H1 (cell line): Measurements from ENCODE around the gene SOCS7. TPM values are rescaled to one million over a fixed set of nuclear protein-coding genes. Genes with fewer than 3 reads are reported as not detected.

ENCODE experiments used
- CTCF ChIA-PET: fragments of 300-600 bp; sonication (Branson Sonifier 250); formaldehyde crosslinking; loops from one replicate; lab custom pipeline; 2021; ENCODE audit not compliant: partially characterized antibody; lab: Charles Lee
- POLR2A ChIA-PET: fragments of 300-600 bp; sonication (Branson Sonifier 250); formaldehyde crosslinking; loops from one replicate; lab custom pipeline; 2021; ENCODE audit warnings: inconsistent platforms; ENCODE audit not compliant: partially characterized antibody; lab: Charles Lee
- DNase-seq, 2 experiments: peaks; one replicate each; pipeline versions ENCODE4 v3.0.0 to v3.0.0-alpha.2; 2010 to 2022; ENCODE audit warnings: low spot score in 2 of 2, low read depth in 1 of 2, mixed read lengths in 1 of 2
- FAIRE-seq: peaks from 2 replicates; lab custom pipeline; 2011; peaks lifted over from hg19 to GRCh38; lab: Jason Lieb, UNC
- H2AFZ ChIP-seq: 2 replicates; pipeline ENCODE4 v1.8.1; 2012; ENCODE audit warnings: low read length, inconsistent platforms
- H2AK5ac ChIP-seq: 2 replicates; pipeline ENCODE4 v1.6.1; 2013; ENCODE audit warnings: low read depth, low read length
- H2BK120ac ChIP-seq: replicated peaks from 2 replicates; pipeline ENCODE3; 2013; ENCODE audit warnings: low read depth, low read length, inconsistent platforms
- H2BK12ac ChIP-seq: 2 replicates; pipeline ENCODE4 v1.6.1; 2013; ENCODE audit warnings: low read depth, low read length
- H2BK15ac ChIP-seq: 2 replicates; pipeline ENCODE4 v1.6.1; 2013; ENCODE audit warnings: low read length
- H2BK20ac ChIP-seq: 2 replicates; pipeline ENCODE4 v1.6.1; 2013; ENCODE audit warnings: low read length
- H2BK5ac ChIP-seq: 2 replicates; pipeline ENCODE4 v1.6.1; 2013; ENCODE audit warnings: low read depth, low read length
- H3K14ac ChIP-seq: 2 replicates; pipeline ENCODE4 v1.6.1; 2013; ENCODE audit warnings: inconsistent platforms; ENCODE audit not compliant: insufficient read length
- H3K18ac ChIP-seq: 2 replicates; pipeline ENCODE4 v1.6.1; 2013; ENCODE audit warnings: low read length; ENCODE audit errors: extremely low read depth
- H3K23ac ChIP-seq: 2 replicates; pipeline ENCODE4 v1.6.1; 2013; ENCODE audit warnings: inconsistent platforms; ENCODE audit not compliant: insufficient read length
- H3K23me2 ChIP-seq: 2 replicates; pipeline ENCODE4 v1.6.1; 2013; ENCODE audit warnings: low read depth, low read length
- H3K27ac ChIP-seq: 2 replicates; pipeline ENCODE4 v1.6.1; 2011; ENCODE audit warnings: low read depth, low read length, inconsistent platforms
- H3K27me3 ChIP-seq, 4 experiments: replicated peaks in 1 of 4; 1 replicate in 1 of 4; 2 replicates in 3 of 4; pipeline versions ENCODE4 v1.6.1 to v1.8.1; 2011 to 2013; ENCODE audit warnings: low read length in 3 of 4, mild to moderate bottlenecking in 3 of 4, inconsistent platforms in 2 of 4, mixed read lengths in 2 of 4, moderate library complexity in 1 of 4; ENCODE audit not compliant: control insufficient read depth in 3 of 4, insufficient read depth in 3 of 4; ENCODE audit errors: extremely low read depth in 1 of 4
- H3K36me3 ChIP-seq, 4 experiments: 2 replicates each; pipeline versions ENCODE4 v1.6.1 to v1.8.1; 2011 to 2013; ENCODE audit warnings: mild to moderate bottlenecking in 4 of 4, low read length in 3 of 4, moderate library complexity in 2 of 4, control low read depth in 1 of 4, inconsistent platforms in 1 of 4; ENCODE audit not compliant: insufficient read depth in 4 of 4, control insufficient read depth in 2 of 4
- H3K4ac ChIP-seq: replicated peaks from 2 replicates; pipeline ENCODE3; 2013; ENCODE audit warnings: low read length, low read depth, mixed read lengths, inconsistent platforms; ENCODE audit not compliant: insufficient read length
- H3K4me1 ChIP-seq, 4 experiments: replicated peaks in 1 of 4; 1 replicate in 1 of 4; 2 replicates in 3 of 4; pipeline versions ENCODE4 v1.6.1 to v1.8.1; 2011 to 2013; ENCODE audit warnings: low read length in 3 of 4, inconsistent platforms in 2 of 4, mixed read lengths in 1 of 4; ENCODE audit not compliant: insufficient read depth in 4 of 4, control insufficient read depth in 3 of 4
- H3K4me2 ChIP-seq, 2 experiments: 2 replicates each; pipeline versions ENCODE4 v1.6.1 to v1.8.1; 2011 to 2013; ENCODE audit warnings: low read depth in 2 of 2, low read length in 2 of 2, control low read depth in 1 of 2, inconsistent platforms in 1 of 2, mild to moderate bottlenecking in 1 of 2; ENCODE audit not compliant: insufficient read depth in 1 of 2
- H3K4me3 ChIP-seq, 4 experiments: fragments of 200-600, 300-600 bp in 1 of 4; sonication (generic), shearing (Covaris generic), sonication (Bioruptor Twin) in 1 of 4; 2 replicates each; pipeline versions ENCODE4 v1.5.1 to v1.8.1; 2011 to 2016; ENCODE audit warnings: low read length in 4 of 4, low read depth in 3 of 4, control low read depth in 2 of 4, inconsistent platforms in 2 of 4, mild to moderate bottlenecking in 2 of 4, mixed read lengths in 1 of 4, moderate library complexity in 1 of 4; ENCODE audit not compliant: insufficient read depth in 2 of 4; ENCODE audit errors: extremely low read depth in 1 of 4
- H3K56ac ChIP-seq: replicated peaks from 2 replicates; pipeline ENCODE3; 2013; ENCODE audit warnings: low read depth, mild to moderate bottlenecking, mixed read lengths, low read length, inconsistent platforms; ENCODE audit not compliant: insufficient read length
- H3K79me1 ChIP-seq: 2 replicates; pipeline ENCODE4 v1.6.1; 2013; ENCODE audit warnings: low read depth, low read length, control low read depth
- H3K79me2 ChIP-seq, 2 experiments: 2 replicates each; pipeline versions ENCODE4 v1.6.1 to v1.8.1; 2012 to 2013; ENCODE audit warnings: low read length in 2 of 2, mild to moderate bottlenecking in 2 of 2, inconsistent platforms in 1 of 2; ENCODE audit not compliant: insufficient read depth in 2 of 2, control insufficient read depth in 1 of 2
- H3K9ac ChIP-seq, 4 experiments: replicated peaks in 1 of 4; 1 replicate in 1 of 4; 2 replicates in 3 of 4; pipeline versions ENCODE4 v1.6.1 to v1.8.1; 2011 to 2013; ENCODE audit warnings: low read depth in 3 of 4, low read length in 3 of 4, control low read depth in 2 of 4, mild to moderate bottlenecking in 2 of 4, moderate library complexity in 2 of 4, inconsistent platforms in 1 of 4; ENCODE audit errors: extremely low read depth in 1 of 4
- H3K9me3 ChIP-seq, 2 experiments: 2 replicates each; pipeline versions ENCODE4 v1.6.1 to v1.8.1; 2012 to 2013; ENCODE audit warnings: mild to moderate bottlenecking in 2 of 2, moderate library complexity in 2 of 2, control low read depth in 1 of 2, inconsistent platforms in 1 of 2, low read depth in 1 of 2, low read length in 1 of 2, mixed read lengths in 1 of 2; ENCODE audit not compliant: insufficient read depth in 2 of 2
- H4K20me1 ChIP-seq, 2 experiments: replicated peaks in 1 of 2; 2 replicates each; pipeline versions ENCODE3 to v1.8.1; 2011 to 2013; ENCODE audit warnings: inconsistent platforms in 2 of 2, low read length in 2 of 2, mild to moderate bottlenecking in 1 of 2; ENCODE audit not compliant: insufficient read depth in 2 of 2, control insufficient read depth in 1 of 2
- H4K5ac ChIP-seq: 2 replicates; pipeline ENCODE4 v1.6.1; 2013; ENCODE audit warnings: low read length, low read depth, mixed read lengths, inconsistent platforms; ENCODE audit not compliant: insufficient read length
- H4K8ac ChIP-seq: 2 replicates; pipeline ENCODE4 v1.8.0; 2013; ENCODE audit warnings: mild to moderate bottlenecking, moderate library complexity, low read length, inconsistent platforms; ENCODE audit not compliant: insufficient read depth; ENCODE audit errors: extremely low read depth
- H4K91ac ChIP-seq: replicated peaks from 2 replicates; pipeline ENCODE3; 2013; ENCODE audit warnings: low read length, mixed read lengths, inconsistent platforms; ENCODE audit not compliant: insufficient read length
- POU5F1 ChIP-seq: IDR thresholded peaks from 2 replicates; pipeline ENCODE4 v1.6.1; 2011; ENCODE audit warnings: low read depth, mild to moderate bottlenecking, low read length, moderate library complexity
- SP1 ChIP-seq: IDR thresholded peaks from 2 replicates; pipeline ENCODE4 v1.6.1; 2011; ENCODE audit warnings: low read depth, low read length
- WGBS, 2 experiments: shearing (Covaris generic) in 1 of 2; methylation state at CpG; one replicate each; pipeline versions ENCODE4 v1.1.6 to v1.1.7; 2013 to 2015; ENCODE audit warnings: low lambda C conversion rate in 2 of 2, mixed read lengths in 2 of 2, inconsistent platforms in 1 of 2, low coverage in 1 of 2, missing lambda C conversion rate in 1 of 2; ENCODE audit not compliant: insufficient replicate concordance in 2 of 2, insufficient coverage in 1 of 2, insufficient read length in 1 of 2; ENCODE audit errors: extremely low coverage in 1 of 2, missing lambda C conversion rate in 1 of 2; 5-methylcytosine and 5-hydroxymethylcytosine counted together
- polyA plus RNA-seq, 7 experiments: library from polyadenylated mRNA; depleted of rRNA in 3 of 7; stranded (reverse) in 5 of 7; unstranded in 2 of 7; fragments of >200 nt in 5 of 7; fragments of 200-250 nt in 2 of 7; gene quantifications; 1 replicate in 5 of 7; 2 replicates in 1 of 7; 4 replicates in 1 of 7; pipeline versions ENCODE4 v1.2.1 to v1.2.3, GENCODE V29; 2011 to 2013; ENCODE audit warnings: missing spikeins in 2 of 7, mixed read lengths in 2 of 7
- total RNA-seq: library from RNA; stranded (reverse); fragmentation: NEBNext Ultra II Directional; extraction: Animal tissue kit (Norgen Biotek cat#: 25700); gene quantifications from 2 replicates; pipeline ENCODE4 v1.2.1, GENCODE V29; 2021

Gene SOCS7
- total and polyA plus RNA-seq, 2 of the 8 experiments (the other 6 are each of a cell fraction or from before 2014, with no cell fraction given) = 13.5 to 26.9 TPM

DNA sequence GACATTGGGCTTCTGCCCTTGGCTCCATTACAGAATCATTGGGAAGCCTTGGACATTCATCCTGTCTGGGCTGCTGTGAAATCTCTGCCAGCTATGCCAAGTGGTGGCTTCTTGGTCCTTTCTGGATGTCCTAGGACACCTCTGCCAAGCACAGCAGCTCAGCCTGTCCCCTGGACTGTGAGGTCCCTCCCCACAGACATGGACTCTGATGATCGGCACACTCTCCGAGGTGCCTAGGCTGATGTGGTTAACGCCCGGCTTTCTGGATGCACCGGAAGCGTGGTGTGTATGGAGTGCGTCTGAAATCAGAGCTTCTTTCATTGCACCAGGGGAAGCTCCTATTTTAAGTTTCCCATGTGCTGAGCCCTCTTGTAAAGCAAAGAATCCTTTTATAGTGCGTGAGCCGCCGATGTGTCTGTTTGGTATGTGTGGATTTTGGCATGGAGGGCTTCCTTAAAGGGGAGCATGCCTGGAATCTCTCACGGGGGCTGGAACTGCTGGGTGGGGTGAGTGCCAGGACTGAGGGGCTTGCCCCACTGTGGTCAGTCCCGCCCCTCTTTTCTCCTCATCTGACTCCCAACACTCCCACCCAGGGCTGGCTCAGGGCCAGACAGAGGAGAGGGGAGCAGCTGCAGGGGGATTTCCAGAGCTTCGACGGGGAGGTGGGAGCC, 69.7 kb downstream of the SOCS7 start:
- POLR2A ChIA-PET = interaction anchor here (0.6 to 6.6 kb wide), 11 partner anchors 8 to 113 kb away, joined by 3 to 61 read pairs (median 4); no protein-coding TSS in a partner anchor
- 42% methylated on average over 14 of the region's 14 CpGs; no CpG with 5 or more reads in 1 of the 2 experiments for WGBS, 2 experiments

More for the DNA sequence above, 69.7 kb downstream of the SOCS7 start:
- Histone ChIP-seq H2BK120ac (peak overlapping the region; percentile 91), H4K5ac (peak overlapping the region; percentile 33), H2BK5ac (peak overlapping the region; percentile 76; the same call in 1 of the 2 replicates), H3K4me3 (peak overlapping the region in 1 of 4 experiments; percentile 4; a peak in 2 of 8 replicates), H3K27ac (no peak overlapping the region), H3K4me1 (peaks cover 21 to 64% (median 52%) of the 10 kb centered on the region in 4 experiments), H4K8ac (no peak overlapping the region), H2BK20ac (peak overlapping the region; percentile 87; the same call in 1 of the 2 replicates), H3K79me1 (no peaks in the 10 kb centered on the region), H3K18ac (peak overlapping the region; percentile 57; the same call in 1 of the 2 replicates), H4K91ac (peak overlapping the region; percentile 58), H3K27me3 (peaks cover 0 to 19% (median 7%) of the 10 kb centered on the region in 4 experiments; a peak in 4 of 7 replicates), H3K23ac (no peak overlapping the region), H3K79me2 (peaks cover 0 to 8% of the 10 kb centered on the region in 2 experiments; a peak in 1 of 4 replicates), H4K20me1 (no peaks in the 10 kb centered on the region), H2BK12ac (peak overlapping the region; percentile 72; the same call in 1 of the 2 replicates), H3K23me2 (peaks cover 14% of the 10 kb centered on the region; the same call in 1 of the 2 replicates), H3K36me3 (no peaks in the 10 kb centered on the region), H3K56ac (no peak overlapping the region), H2AK5ac (no peak overlapping the region; the same call in 1 of the 2 replicates), H2BK15ac (peak overlapping the region; percentile 21), H3K4ac (peak overlapping the region; percentile 70), H3K4me2 (peak overlapping the region; percentile 52 to 84), H3K9me3 (no peaks in the 10 kb centered on the region), H3K9ac (no peak overlapping the region), H2AFZ (no peak overlapping the region), H3K14ac (no peak overlapping the region)
- no peak for FAIRE-seq
- CTCF ChIA-PET = interaction anchor here (0.6 to 24.5 kb wide), 23 partner anchors 8 to 244 kb away, joined by 3 to 400 read pairs (median 7); partner anchors contain the start of genes GPR179 and SOCS7
- TF ChIP-seq SP1 = no peak
- no peak for TF ChIP-seq POU5F1
- DNase-seq = no peak
